ENCODE data around the gene DYNLT4. TPM values are rescaled to one million over a fixed set of nuclear protein-coding genes. Genes with fewer than 3 reads are reported as not detected.
A peak's percentile ranks its signal among the peaks of the same experiment; 100 is the strongest.

The DYNLT4 gene
- total and polyA plus RNA-seq, 2 of the 13 experiments (the other 11 are each of a cell fraction or from before 2014, with no cell fraction given): 0.77 TPM; not detected in 1

DNA sequence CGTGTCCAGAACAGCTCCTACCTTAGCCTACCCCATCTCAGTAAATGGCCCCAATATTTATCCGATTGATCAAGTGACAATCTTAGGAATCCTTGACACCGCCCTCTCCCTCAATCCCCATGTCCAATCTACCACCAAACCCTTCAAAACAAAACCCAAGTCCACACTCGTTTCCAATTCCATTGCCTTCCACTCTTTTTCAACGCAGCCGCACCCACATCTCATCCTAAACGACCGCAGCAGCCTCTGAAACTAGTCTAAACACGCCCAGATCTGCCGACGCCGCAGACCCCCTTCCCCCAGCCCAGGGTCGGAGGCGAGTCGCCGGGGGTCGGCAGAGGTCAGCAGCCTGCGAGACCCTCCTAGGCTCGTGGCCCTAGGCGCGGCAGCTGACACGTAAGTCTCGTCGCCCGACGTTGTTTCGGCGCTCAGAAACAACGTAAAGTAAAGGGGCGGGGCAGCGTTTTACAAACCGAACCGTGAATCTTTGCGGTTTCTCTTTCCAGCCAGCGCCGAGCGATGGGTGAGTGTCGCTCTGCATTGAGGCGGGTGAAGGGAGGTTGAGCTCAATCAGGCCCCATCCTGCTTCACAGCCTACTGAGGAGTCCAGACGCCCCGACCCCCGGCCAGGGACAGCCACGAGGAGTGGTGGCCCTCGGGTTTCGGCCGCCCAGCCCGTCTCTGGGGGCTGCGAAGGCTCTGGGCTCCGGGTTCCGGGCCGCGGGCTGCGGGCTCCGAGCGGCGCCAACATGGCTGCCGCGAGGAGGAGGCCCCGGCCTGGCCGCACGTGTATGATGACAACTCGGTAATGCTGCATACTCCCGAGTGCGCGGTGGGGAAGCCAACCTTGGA is 31.8 kb downstream of the DYNLT4 start, which contains the start of gene RPS8 (continued):
- TF ChIP-seq, protein P1, sequence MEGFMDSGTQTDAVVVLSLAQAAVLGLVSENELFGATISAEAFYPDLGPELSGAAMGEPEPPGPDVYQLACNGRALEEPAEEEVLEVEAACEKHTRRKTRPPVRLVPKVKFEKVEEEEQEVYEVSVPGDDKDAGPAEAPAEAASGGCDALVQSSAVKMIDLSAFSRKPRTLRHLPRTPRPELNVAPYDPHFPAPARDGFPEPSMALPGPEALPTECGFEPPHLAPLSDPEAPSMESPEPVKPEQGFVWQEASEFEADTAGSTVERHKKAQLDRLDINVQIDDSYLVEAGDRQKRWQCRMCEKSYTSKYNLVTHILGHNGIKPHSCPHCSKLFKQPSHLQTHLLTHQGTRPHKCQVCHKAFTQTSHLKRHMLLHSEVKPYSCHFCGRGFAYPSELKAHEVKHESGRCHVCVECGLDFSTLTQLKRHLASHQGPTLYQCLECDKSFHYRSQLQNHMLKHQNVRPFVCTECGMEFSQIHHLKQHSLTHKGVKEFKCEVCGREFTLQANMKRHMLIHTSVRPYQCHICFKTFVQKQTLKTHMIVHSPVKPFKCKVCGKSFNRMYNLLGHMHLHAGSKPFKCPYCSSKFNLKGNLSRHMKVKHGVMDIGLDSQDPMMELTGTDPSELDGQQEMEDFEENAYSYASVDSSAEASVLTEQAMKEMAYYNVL (CRISPR knock-in tag; IDR thresholded peaks at IDR 0.05; ENCODE audit: borderline replicate concordance): 0 out of 2 replicates have a peak, but pooled peaks have one; percentile 44
- TF ChIP-seq, protein P2, sequence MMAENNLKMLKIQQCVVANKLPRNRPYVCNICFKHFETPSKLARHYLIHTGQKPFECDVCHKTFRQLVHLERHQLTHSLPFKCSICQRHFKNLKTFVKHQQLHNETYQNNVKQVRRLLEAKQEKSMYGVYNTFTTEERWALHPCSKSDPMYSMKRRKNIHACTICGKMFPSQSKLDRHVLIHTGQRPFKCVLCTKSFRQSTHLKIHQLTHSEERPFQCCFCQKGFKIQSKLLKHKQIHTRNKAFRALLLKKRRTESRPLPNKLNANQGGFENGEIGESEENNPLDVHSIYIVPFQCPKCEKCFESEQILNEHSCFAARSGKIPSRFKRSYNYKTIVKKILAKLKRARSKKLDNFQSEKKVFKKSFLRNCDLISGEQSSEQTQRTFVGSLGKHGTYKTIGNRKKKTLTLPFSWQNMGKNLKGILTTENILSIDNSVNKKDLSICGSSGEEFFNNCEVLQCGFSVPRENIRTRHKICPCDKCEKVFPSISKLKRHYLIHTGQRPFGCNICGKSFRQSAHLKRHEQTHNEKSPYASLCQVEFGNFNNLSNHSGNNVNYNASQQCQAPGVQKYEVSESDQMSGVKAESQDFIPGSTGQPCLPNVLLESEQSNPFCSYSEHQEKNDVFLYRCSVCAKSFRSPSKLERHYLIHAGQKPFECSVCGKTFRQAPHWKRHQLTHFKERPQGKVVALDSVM (CRISPR knock-in tag; IDR thresholded peaks at IDR 0.05): peak; percentile 55; the same call in 1 of the 2 replicates
- TF ChIP-seq ZNF484 (CRISPR knock-in tag; IDR thresholded peaks at IDR 0.05; ENCODE audit: borderline replicate concordance, low read depth) (no peak), NFE2L2 (IDR thresholded peaks at IDR 0.05; ENCODE audit: low read length) (no peak), MAFG (CRISPR knock-in tag; IDR thresholded peaks at IDR 0.05) (no peak), ZNF781 (CRISPR knock-in tag; IDR thresholded peaks at IDR 0.05; ENCODE audit: borderline replicate concordance, not compliant biosample characterization) (peak; percentile 82), GFI1 (CRISPR knock-in tag; IDR thresholded peaks at IDR 0.05; ENCODE audit: borderline replicate concordance) (peak; percentile 78; the same call in 1 of the 2 replicates), ZFAT (CRISPR knock-in tag; conservative IDR thresholded peaks at IDR 0.05) (no peak; the same call in 1 of the 2 replicates), HHEX (CRISPR knock-in tag; IDR thresholded peaks at IDR 0.05) (peak; percentile 58), ZBTB38 (CRISPR knock-in tag; IDR thresholded peaks at IDR 0.05) (peak; percentile 77), ZNF652 (CRISPR knock-in tag; IDR thresholded peaks at IDR 0.05; ENCODE audit: borderline replicate concordance, low read depth) (peak; percentile 16; the same call in 1 of the 2 replicates), HDAC1 (CRISPR knock-in tag; IDR thresholded peaks at IDR 0.05) (peak; percentile 81), ZNF773 (CRISPR knock-in tag; IDR thresholded peaks at IDR 0.05; ENCODE audit: borderline replicate concordance) (peak; percentile 62; the same call in 1 of the 2 replicates), ZFYVE20 (CRISPR knock-in tag; IDR thresholded peaks at IDR 0.05; ENCODE audit: borderline replicate concordance, low read depth) (no peak), ZNF629 (CRISPR knock-in tag; conservative IDR thresholded peaks at IDR 0.05) (no peak; the same call in 1 of the 2 replicates), ZNF619 (CRISPR knock-in tag; IDR thresholded peaks at IDR 0.05) (peak; percentile 66), ARHGAP35 (CRISPR knock-in tag; IDR thresholded peaks at IDR 0.05; ENCODE audit: borderline replicate concordance) (no peak; the same call in none of the 2 replicates)
- TF ChIP-seq, protein P3, sequence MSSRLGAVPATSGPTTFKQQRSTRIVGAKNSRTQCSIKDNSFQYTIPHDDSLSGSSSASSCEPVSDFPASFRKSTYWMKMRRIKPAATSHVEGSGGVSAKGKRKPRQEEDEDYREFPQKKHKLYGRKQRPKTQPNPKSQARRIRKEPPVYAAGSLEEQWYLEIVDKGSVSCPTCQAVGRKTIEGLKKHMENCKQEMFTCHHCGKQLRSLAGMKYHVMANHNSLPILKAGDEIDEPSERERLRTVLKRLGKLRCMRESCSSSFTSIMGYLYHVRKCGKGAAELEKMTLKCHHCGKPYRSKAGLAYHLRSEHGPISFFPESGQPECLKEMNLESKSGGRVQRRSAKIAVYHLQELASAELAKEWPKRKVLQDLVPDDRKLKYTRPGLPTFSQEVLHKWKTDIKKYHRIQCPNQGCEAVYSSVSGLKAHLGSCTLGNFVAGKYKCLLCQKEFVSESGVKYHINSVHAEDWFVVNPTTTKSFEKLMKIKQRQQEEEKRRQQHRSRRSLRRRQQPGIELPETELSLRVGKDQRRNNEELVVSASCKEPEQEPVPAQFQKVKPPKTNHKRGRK (CRISPR knock-in tag; IDR thresholded peaks at IDR 0.05): no peak
- TF ChIP-seq, protein P4, sequence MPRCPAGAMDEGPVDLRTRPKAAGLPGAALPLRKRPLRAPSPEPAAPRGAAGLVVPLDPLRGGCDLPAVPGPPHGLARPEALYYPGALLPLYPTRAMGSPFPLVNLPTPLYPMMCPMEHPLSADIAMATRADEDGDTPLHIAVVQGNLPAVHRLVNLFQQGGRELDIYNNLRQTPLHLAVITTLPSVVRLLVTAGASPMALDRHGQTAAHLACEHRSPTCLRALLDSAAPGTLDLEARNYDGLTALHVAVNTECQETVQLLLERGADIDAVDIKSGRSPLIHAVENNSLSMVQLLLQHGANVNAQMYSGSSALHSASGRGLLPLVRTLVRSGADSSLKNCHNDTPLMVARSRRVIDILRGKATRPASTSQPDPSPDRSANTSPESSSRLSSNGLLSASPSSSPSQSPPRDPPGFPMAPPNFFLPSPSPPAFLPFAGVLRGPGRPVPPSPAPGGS (CRISPR knock-in tag; IDR thresholded peaks at IDR 0.05): peak; percentile 41; the same call in 1 of the 2 replicates
- TF ChIP-seq, protein P5, sequence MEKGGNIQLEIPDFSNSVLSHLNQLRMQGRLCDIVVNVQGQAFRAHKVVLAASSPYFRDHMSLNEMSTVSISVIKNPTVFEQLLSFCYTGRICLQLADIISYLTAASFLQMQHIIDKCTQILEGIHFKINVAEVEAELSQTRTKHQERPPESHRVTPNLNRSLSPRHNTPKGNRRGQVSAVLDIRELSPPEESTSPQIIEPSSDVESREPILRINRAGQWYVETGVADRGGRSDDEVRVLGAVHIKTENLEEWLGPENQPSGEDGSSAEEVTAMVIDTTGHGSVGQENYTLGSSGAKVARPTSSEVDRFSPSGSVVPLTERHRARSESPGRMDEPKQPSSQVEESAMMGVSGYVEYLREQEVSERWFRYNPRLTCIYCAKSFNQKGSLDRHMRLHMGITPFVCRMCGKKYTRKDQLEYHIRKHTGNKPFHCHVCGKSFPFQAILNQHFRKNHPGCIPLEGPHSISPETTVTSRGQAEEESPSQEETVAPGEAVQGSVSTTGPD (CRISPR knock-in tag; IDR thresholded peaks at IDR 0.05): no peak
